Measurements from ENCODE around the gene SNX25. TPM values are rescaled to one million over a fixed set of nuclear protein-coding genes. Genes with fewer than 3 reads are reported as not detected.

SNX25 gene
- total and polyA plus RNA-seq, 4 donors: 2.8 to 13.9 (median 5.0) TPM

- TF ChIP-seq ATF3 (IDR thresholded peaks at IDR 0.05): no peak
- TF ChIP-seq NR2F2 (IDR thresholded peaks at IDR 0.05): no peak
- TF ChIP-seq RAD21 (IDR thresholded peaks at IDR 0.05): no peak
- no peak for TF ChIP-seq FOXA2 (IDR thresholded peaks at IDR 0.05)
These were observed 56.5 kb downstream of the SNX25 start (continued) for GRCh38 chr4:185265942-185266341.

- Histone ChIP-seq H3K27ac (ENCODE audit: low read depth in 1 of 2, low read length in 2 of 2) (no peak overlapping the region), H3K9me3 (ENCODE audit: control insufficient read depth in 4 of 4, low read length in 3 of 4) (no peaks in the 10 kb centered on the region), H3K9ac (ENCODE audit: low read depth in 1 of 2, low read length in 2 of 2) (no peak overlapping the region), H3K36me3 (ENCODE audit: control insufficient read depth in 4 of 4, insufficient read depth in 3 of 4, low read depth in 1 of 4, low read length in 3 of 4) (peaks cover 0 to 6% (median 0%) of the 10 kb centered on the region in 4 donors), H3K27me3 (ENCODE audit: control insufficient read depth in 4 of 4, insufficient read depth in 4 of 4, low read length in 3 of 4) (no peaks in the 10 kb centered on the region), H3K4me3 (ENCODE audit: low read depth in 1 of 3, low read length in 3 of 3) (no peak overlapping the region), H3K4me1 (ENCODE audit: control insufficient read depth in 4 of 4, insufficient read depth in 4 of 4, low read length in 3 of 4) (no peaks in the 10 kb centered on the region)
- DNase-seq (ENCODE audit: low spot score): no peak
- WGBS: 65% methylated on average over 4 of the region's 4 CpGs
- no peak for TF ChIP-seq JUND (IDR thresholded peaks at IDR 0.05)
- TF ChIP-seq CTCF (IDR thresholded peaks at IDR 0.05; ENCODE audit: low read depth, low read length, missing input control): no peak
- TF ChIP-seq MAX (IDR thresholded peaks at IDR 0.05): no peak
These were observed 59.9 kb downstream of the SNX25 start for GRCh38 chr4:185269286-185269685.

- H3K36me3 ChIP-seq (ENCODE audit: control insufficient read depth in 4 of 4, insufficient read depth in 3 of 4, low read depth in 1 of 4, low read length in 3 of 4): peaks cover 0 to 6% (median 0%) of the 10 kb centered on the region in 4 donors
- H3K27ac ChIP-seq (ENCODE audit: low read depth in 1 of 2, low read length in 2 of 2): no peak overlapping the region
- no peak for DNase-seq (ENCODE audit: low spot score)
- H3K4me1 ChIP-seq (ENCODE audit: control insufficient read depth in 4 of 4, insufficient read depth in 4 of 4, low read length in 3 of 4): no peaks in the 10 kb centered on the region
- H3K27me3 ChIP-seq (ENCODE audit: control insufficient read depth in 4 of 4, insufficient read depth in 4 of 4, low read length in 3 of 4): no peaks in the 10 kb centered on the region
- H3K9ac ChIP-seq (ENCODE audit: low read depth in 1 of 2, low read length in 2 of 2): no peak overlapping the region
- 90% methylated on average over 5 of the region's 5 CpGs for WGBS
- H3K4me3 ChIP-seq (ENCODE audit: low read depth in 1 of 3, low read length in 3 of 3): no peak overlapping the region
- no peaks in the 10 kb centered on the region for H3K9me3 ChIP-seq (ENCODE audit: control insufficient read depth in 4 of 4, low read length in 3 of 4)
- TF ChIP-seq EGR1 (IDR thresholded peaks at IDR 0.05; ENCODE audit: low read depth in 2 of 2): no peak
- TF ChIP-seq REST (IDR thresholded peaks at IDR 0.05): no peak
- TF ChIP-seq CTCF (IDR thresholded peaks at IDR 0.05; ENCODE audit: low read depth, low read length, missing input control): no peak
- no peak for TF ChIP-seq HNF4G (IDR thresholded peaks at IDR 0.05)
- TF ChIP-seq FOXA1 (IDR thresholded peaks at IDR 0.05): no peak
- no peak for TF ChIP-seq SP1 (IDR thresholded peaks at IDR 0.05)
- TF ChIP-seq TAF1 (conservative IDR thresholded peaks at IDR 0.05): no peak
These were observed 60.6 kb downstream of the SNX25 start for GRCh38 chr4:185270037-185270436.

Data from liver (tissue), 9 donors.